GM21786 (cell line): ENCODE results near the gene MPHOSPH8.

ENCODE experiments used
- ATAC-seq: cut with Tn5 transposase; IDR thresholded peaks from one replicate; pipeline ENCODE4 v1.9.1; 2021; ENCODE audit not compliant: unreplicated experiment

The MPHOSPH8 gene, protein sequence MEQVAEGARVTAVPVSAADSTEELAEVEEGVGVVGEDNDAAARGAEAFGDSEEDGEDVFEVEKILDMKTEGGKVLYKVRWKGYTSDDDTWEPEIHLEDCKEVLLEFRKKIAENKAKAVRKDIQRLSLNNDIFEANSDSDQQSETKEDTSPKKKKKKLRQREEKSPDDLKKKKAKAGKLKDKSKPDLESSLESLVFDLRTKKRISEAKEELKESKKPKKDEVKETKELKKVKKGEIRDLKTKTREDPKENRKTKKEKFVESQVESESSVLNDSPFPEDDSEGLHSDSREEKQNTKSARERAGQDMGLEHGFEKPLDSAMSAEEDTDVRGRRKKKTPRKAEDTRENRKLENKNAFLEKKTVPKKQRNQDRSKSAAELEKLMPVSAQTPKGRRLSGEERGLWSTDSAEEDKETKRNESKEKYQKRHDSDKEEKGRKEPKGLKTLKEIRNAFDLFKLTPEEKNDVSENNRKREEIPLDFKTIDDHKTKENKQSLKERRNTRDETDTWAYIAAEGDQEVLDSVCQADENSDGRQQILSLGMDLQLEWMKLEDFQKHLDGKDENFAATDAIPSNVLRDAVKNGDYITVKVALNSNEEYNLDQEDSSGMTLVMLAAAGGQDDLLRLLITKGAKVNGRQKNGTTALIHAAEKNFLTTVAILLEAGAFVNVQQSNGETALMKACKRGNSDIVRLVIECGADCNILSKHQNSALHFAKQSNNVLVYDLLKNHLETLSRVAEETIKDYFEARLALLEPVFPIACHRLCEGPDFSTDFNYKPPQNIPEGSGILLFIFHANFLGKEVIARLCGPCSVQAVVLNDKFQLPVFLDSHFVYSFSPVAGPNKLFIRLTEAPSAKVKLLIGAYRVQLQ

DNA sequence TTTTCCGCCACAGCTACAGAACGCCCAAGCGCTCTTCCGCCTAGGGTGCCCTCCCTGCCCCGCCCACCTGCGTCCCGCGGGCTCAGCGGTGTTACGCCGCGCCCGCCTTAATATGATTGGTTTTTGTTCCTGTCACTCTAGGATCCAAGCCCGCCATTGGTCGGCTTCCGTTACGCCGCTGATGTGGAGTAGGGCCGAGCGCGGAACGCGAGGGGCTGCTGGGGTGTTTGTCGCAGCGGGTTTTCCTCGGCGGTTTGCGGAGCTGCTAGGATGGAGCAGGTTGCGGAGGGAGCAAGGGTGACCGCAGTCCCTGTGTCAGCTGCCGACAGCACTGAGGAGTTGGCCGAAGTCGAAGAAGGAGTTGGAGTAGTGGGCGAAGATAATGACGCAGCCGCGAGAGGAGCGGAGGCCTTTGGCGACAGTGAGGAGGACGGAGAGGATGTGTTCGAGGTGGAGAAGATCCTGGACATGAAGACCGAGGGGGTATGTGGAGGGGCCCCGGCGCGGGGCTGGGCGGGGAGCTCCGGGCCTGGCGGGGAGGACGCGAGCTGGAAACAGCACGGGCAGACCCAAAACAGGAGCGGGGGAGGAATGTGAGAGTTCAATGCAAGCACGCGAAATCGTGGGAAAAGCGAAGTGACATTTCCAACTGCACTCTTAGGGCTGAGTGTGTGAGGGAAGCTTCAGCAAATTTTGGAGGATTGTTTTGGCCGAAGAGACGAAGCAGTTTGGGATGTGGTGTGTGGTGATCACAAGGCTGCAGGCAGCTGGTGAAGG, at the start of gene MPHOSPH8:
Gene MPHOSPH8 (plus strand): TSS at position 181 of the 777 bp plus-strand sequence. CDS start 90 bp downstream, at position 271.
- peak; percentile 95 for ATAC-seq

DNA sequence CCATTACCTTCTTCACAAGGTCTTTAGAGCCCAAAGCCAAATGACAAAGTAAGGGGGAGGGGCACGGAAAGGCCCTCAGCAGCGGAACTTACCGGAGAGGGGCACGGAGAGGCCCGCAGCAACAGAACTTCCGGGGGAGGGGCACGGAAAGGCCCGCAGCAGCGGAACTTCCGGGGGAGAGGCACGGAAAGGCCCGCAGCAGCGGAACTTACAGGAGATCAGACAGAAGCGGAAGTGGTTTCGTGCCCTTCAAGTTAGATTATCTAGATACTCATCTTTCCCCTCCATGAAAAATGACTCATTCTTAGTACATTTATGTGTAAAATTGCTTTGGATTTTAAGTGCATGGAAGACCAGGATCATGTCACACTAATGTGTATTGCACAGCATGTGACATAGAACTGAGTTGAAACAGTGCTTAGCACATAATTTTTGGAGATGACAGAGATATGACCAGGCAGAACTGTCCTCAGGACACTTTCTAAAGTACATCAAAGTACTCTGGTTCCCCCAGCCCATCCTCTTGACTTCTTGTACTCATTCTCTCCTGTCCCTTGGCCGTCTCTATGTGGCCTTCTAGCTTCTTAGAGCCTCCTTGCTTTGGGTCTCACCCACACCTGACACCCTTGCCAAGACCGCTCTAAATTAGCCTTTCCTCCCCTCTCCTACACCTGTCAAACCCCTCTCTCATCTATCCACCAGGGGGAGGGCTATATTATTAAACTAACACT, 46.4 kb upstream of the MPHOSPH8 start:
- peak; percentile 76 for ATAC-seq

DNA sequence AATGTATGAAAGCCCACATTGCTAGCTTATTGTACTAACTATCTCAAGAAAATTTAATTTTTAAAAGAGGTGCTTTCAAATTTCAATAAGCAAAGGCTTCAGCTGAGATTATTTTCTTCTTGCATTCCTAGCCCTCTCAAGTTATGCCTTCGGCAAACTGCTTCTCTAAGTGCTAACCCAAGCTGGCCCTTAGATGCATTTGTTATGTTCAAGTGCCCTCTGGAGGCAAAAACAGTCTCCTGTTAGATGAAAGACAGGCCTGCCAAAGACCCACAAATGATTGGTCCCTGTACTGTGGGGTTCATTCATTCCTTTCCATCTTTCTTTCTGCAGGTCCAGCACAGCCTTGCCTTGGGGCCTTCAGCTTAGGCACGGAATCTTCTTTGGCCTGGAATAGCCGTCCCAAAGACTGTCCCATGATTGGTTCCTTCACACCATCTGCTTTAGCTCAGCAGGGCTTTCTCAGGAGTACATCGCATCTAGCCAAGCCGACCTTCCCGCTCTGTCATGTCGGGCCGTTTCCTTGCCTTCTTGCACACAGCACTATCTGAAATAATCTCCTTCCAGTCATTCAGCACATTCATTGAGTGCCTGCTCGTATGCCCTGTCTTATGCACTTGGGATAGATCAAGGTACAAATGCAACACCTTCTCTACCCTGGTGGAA, 45.7 kb upstream of the MPHOSPH8 start:
- peak; percentile 68 for ATAC-seq

DNA sequence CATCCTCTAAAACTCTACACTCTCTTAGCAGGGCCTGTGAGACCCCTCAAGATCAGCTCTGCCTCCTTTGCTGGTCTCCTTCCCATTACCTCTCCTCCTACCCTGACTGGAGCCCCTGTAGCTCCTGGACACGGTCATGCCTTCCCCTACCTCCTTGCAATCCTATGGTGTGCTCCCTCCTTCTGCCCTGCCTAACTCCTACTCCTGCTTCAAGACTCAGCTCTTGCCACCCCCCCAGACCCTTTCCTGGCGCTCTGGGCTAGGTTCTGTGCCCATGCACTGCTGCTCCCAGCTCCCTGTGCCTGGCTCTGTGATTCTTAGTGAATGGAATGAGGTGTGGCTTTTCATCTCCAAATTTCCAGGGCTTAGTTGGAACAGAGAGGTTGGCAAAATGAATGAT, 44.1 kb upstream of the MPHOSPH8 start:
- ATAC-seq = no peak

DNA sequence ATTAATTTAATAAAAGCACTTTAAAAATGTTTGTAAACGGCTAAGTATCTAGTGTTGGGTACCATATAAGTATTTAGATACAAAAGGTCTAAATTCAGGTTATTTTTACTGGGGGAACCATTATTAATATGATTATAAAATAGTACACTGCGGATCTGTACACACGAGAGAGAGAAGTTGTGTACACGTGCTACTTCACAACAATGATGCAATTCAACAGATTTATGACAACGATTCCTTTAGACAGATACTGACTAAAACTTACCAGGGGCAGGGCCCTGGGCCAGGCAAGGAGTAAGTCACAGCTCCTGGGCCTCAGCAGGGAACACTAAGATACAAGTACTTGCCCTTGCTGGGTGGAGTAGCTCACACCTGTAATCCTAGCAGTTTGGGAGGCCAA, 43.0 kb upstream of the MPHOSPH8 start:
- no peak for ATAC-seq

DNA sequence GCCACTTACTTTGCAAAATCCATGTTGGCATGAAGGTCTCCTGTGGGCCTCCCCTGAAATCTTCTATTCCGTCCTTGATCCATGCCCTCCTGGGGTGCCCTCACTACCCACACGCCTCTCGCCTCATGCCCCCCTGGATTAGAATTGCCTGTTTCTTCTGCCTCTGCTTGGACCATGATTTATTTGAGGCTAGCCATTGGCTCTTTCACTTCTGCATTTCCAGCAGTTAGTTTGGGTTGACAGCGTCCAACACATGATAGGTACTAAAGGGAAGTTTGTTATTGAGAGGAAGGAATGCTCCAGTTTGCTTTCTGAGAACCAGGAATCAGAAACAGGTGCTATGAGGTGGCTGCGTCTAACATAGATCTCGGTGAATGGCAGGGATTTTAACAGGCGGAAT, 41.6 kb upstream of the MPHOSPH8 start:
- no peak for ATAC-seq

DNA sequence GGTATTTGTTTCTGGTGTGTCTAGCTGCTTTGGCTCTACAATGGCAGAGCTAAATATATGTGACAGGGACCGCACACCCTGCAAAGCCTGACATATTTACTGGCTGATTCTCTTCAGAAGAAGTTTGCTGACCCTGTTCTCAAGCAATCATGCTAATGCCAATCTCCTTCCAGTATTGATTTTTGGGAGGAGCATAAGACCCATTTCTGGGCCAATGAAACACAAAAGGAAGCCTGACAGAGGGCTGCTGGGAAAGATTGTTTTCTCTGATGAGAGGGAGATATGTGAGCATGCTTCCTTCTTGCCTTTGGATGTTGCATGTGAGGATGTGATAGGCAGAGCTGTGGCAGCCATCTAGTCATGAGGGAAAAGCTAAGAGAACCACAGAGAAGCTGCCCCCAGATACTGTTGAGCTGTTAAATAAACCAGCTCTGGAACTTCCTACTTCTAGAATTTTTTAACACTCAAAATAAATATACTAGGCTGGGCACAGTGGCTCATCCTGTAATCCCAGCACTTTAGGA, 40.7 kb upstream of the MPHOSPH8 start:
- ATAC-seq = no peak

DNA sequence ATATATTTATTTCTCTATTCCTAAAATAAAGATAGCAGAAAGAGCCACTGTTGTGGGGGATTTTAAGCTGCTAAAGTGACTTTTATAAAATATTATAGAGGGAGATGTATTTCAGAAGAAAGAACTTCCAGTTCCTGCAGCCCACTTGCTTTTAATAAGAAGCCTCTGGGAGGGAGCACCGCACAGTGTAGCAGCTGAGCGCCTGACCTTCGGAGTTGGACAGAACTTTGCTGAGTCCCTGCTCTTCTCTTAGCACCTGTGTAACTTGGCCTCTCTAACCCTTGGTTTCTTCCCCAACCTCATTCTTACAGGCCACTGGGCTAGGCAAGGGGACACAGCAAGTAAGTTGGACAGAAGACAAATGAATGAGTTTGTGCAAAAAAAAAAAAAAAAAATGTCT, 37.4 kb upstream of the MPHOSPH8 start:
- ATAC-seq = no peak

DNA sequence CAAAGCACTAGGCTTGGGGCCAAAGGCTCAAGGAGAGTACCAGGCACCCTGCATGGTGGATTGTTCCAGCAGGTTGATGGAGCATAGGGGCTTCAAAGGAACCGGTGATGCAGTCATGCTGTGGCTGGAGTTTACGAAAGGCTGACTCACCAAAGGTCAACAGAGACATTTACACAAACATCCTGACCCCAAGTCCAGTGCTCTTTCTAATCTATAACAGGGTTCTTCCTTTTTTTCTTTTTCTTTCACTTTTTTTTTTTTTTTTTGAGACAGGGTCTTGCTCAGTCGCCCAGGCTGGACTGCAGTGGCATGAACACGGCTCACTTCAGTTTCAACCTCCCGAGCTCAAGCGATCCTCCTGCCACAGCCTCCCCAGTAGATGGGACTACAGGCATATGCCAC, 36.5 kb upstream of the MPHOSPH8 start:
- ATAC-seq = no peak

DNA sequence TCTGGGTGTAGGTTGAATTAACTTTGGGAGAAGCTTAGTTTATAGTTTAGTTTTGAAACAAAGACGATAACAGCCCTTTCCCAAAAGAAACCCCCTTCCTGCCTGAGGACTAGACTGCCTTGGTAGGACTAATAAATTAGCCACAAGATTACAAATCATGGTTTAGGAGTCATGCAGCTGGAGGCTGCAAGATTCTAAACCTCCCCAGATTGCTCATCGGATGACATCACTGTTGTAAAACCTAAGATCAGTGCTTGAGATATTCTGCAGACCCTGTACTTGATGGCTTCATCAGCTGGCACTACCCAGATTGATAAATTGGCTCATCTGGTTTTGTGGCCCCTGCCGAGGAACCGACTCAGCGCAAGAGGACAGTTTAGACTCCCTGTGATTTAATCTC, 35.9 kb upstream of the MPHOSPH8 start:
- no peak for ATAC-seq

DNA sequence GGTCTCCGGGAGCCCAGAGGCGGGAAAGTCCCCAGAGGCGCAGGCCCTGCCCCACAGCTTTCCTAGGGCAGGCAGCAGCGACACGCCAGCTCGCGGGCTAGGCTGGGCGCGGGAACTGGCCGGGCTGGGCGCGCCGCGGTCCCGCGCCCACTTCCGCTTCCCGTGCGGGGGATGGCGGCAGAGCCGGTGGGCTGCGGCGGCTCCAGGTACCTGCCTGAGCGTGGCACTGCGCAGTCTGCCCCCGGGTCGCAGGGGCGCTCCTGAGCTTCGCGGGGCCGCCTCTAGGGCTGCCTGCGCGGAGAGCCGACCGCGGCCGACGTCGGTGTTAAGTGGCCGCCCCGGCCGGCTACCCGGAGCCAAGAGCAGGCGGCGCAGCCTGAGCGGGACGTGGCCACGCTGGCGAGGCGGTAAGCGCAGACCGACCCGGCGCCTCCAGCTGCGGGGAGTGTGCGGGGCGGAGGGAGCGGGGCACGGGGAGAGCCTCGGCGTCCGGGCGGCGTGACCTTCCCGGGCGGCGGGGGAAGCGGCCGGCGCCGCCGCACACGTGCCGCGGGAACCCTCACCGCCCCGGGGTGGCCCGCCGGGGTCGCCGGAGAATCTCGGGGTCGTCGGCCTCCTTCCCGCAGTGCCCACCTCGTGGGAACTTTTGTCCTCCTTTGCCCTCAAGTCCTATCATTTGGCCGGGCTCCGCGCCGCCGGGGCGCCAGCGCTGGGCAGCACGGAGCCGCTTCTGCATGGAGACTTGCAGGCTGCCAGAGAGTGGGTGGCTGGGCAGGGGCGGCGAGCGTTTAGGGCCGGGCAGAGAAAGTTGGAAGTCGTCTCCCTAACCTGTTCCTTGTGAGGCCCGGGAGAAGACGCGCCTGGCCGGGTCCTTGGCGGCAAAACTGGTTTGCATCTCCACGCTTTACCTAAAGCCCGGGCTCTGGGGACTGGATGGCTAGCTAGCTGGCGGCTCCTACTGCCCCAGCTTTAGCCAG, 31.4 kb upstream of the MPHOSPH8 start:
- ATAC-seq = peak; percentile 79

DNA sequence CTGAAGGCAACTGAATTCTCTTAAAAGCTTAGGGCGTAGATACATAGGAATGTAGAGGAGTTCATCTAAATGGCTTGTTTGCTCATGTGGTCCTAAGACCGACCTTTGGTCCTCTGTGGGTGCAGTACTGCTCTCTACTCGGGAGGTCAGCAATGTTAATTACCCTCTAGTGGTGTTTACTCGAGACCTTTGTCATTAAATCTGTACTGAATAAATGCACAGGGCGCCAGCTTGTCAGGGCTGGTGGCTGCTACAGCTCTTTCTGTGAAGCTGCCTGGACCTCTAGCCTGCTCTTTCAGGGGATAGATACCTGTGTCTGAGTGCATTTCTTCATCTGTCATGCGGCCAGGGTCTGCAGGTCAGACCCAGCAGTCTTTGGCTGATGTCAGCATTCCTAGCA, 29.2 kb upstream of the MPHOSPH8 start:
- ATAC-seq = no peak

DNA sequence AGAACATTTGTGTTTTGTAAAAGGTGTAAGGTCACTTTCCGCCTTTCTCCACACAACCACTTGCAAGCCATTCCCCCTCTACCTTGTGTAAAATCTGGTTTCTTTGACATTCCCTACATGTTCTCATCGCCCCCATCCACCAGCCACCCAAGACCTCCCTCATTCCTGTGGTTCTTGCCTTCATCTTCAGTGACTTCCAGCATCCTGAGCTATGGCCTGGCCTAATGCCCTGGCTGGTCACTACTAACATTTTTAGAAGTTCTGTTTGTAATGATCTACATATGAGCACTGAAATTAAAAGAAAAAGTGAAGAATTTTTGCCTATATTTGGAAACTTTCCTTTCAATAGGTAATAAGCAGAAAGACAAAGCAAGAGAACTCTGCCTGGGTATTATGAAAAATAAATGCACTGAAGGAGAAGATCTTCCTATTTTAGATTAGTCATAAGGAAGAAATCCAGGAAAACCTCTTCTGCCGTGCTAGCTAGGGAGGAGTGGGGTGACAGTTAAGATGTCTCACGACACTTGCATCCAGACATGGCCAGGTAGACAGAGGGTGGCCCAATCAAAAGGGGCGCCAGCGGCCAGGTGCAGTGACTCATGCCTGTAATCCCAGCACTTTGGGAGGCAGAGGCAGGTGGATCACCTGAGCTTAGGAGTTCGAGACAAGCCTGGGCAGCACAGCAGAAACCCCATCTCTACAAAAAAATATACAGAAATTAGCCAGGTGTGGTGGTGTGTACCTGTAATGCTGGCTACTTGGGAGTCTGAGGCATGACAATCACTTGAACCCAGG, 28.1 kb upstream of the MPHOSPH8 start:
- no peak for ATAC-seq

DNA sequence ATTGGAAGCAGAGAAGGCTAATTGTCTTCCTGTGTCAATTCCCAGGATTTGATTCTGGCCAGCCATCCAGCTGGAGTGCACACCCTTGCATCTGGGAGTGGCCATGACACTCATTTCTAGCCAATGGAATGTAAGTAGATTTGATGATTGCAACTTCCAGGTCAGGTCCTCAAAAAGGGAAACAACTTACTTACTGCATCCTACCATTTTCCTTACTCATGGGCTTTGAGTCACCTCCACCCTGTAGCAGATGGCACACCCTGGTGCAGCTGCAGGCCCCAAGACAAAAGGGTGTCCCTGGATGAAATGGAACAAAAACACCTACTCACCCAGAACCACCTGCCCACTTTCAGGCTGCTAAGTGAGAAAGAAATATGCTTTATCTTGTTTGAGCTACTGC, 27.3 kb upstream of the MPHOSPH8 start:
- no peak for ATAC-seq

DNA sequence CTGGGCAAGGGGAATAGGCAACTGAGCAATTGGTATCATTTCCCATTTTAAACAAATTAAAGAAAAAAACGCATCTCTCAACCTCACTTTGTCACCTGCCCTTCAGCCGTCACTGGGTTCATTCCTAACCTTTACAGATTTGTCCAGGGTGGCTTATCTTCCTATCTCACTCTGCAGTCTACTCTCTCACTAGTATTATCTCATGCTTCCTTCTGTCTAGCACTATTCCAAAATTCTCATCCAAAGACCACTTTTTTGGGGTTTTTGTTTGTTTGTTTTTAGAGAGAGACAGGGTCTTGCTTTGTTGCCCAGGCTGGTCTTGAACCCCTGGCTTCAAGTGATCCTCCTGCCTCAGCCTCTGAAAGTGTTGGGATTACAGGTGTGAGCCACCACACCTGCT, 26.7 kb upstream of the MPHOSPH8 start:
- ATAC-seq = no peak

DNA sequence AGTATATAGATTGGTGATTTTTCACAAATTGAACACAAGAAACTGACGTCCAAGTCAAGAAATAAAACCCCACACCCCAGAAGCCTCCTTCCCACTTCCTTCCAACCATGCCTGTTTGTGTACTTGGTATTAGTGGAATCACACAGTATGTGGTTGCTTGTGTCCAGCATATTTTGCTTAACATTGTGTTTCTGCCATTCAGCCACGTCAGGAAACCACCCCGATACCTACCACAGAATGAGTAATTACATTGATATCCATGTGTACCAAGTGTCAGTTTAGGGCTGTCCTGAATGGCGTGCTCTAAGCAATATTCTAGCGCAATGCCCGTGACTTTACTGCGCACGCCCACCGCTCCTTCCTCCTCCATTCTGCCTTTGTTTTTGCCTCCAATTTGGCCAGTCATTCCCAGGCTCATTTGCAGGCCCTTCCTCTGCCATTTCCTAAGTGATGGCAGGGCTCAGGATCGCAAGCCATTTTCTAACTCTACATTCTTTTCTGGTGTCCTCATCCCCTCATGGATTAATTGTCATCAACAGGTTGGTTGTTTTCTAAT, 25.9 kb upstream of the MPHOSPH8 start:
- ATAC-seq = no peak

DNA sequence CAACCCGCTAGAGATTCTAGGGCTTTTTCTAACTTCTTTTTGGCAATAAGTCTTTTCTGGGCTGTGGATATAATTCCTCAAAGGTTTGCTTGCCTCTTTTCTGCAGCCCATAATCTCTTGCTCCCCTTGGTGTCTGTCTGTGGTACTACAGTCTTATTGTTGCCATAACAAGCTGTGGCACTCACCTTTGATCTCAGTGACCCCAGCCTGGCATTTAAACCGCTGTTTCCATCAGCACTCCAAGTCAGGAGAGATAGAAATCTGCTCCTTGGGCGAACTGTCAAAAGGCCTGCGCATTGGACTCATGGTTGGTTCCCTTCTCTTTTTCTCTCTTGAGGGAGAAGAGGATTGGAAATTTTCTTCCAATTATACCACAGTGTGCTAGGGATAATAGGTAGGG, 14.5 kb upstream of the MPHOSPH8 start:
- no peak for ATAC-seq

DNA sequence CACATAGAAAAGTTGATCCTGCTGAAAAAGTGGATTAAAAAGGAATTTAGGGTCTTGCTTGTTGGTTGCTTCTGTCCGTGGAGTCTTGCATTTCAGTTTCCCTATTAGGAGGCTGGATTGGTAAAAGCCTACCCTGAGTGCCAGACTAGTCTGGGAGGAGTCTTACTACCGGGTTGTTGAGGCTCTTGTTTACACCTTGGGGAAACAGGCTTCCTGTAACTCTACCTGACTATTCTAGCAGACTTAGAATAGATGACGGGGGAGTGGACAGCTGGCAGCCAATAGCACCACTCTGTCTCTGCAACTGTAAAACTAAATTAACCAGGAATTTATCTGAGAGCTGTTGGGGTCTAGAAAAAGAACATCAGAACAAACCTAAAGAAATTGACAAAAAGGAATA, 11.3 kb upstream of the MPHOSPH8 start:
- no peak for ATAC-seq
